BLaER1 treated with 17β-estradiol and CSF1 and Interleukin-3, amounts not matched to agents 10 nM and 100 nM (cell line): Measurements from ENCODE around the gene NOS2.
"Not testable (repeated sequence)": the region's sequence is repeated elsewhere in the genome, so short reads cannot be mapped to it uniquely, and the experiment has no call there.

Experiments
- H3K27ac ChIP-seq, 11 experiments: shearing (Covaris generic); formaldehyde crosslinking; 2 replicates each; pipeline ENCODE4 v1.8.1; 2022
- H3K27me3 ChIP-seq, 11 experiments: shearing (Covaris generic); formaldehyde crosslinking; 2 replicates each; pipeline ENCODE4 v1.8.1; 2022
- H3K36me3 ChIP-seq, 11 experiments: shearing (Covaris generic); formaldehyde crosslinking; 2 replicates each; pipeline ENCODE4 v1.8.1; 2022
- H3K4me1 ChIP-seq, 10 experiments: shearing (Covaris generic); formaldehyde crosslinking; 2 replicates each; pipeline ENCODE4 v1.8.1; 2022
- H3K4me2 ChIP-seq, 11 experiments: shearing (Covaris generic); formaldehyde crosslinking; 2 replicates each; pipeline ENCODE4 v1.8.1; 2022
- H3K4me3 ChIP-seq, 10 experiments: shearing (Covaris generic); formaldehyde crosslinking; 2 replicates each; pipeline ENCODE4 v1.8.1; 2022
- H3K9ac ChIP-seq, 11 experiments: shearing (Covaris generic); formaldehyde crosslinking; 2 replicates each; pipeline ENCODE4 v1.8.1; 2022
- H3K9me3 ChIP-seq, 11 experiments: shearing (Covaris generic); formaldehyde crosslinking; replicated peaks in 1 of 11; 2 replicates each; pipeline ENCODE4 v1.8.1; 2022
- H4K20me1 ChIP-seq, 11 experiments: shearing (Covaris generic); formaldehyde crosslinking; 2 replicates each; pipeline ENCODE4 v1.8.1; 2022
- Cebpa-rat ChIP-seq, 11 experiments: shearing (Covaris generic); IDR thresholded peaks; 2 replicates each; pipeline ENCODE4 v1.8.1; 2022

NOS2 gene

GRCh38 chr17:27800522-27800921 lies at the start of gene NOS2:
Gene NOS2, minus strand, starts transcription at chr17:27800529. Its CDS starts 1,720 bp downstream, at chr17:27798809.
- H3K27ac ChIP-seq = no peak within 1 kb of the TSS
- H3K9me3 ChIP-seq = no peaks in the 10 kb centered on the region
- peaks cover 0 to 3% (median 0%) of the 10 kb centered on the region in 11 experiments; a peak in 1 of 22 replicates for H3K27me3 ChIP-seq
- no peak within 1 kb of the TSS for H3K4me3 ChIP-seq
- no peak within 1 kb of the TSS for H3K9ac ChIP-seq
- no peak for TF ChIP-seq Cebpa-rat (IDR thresholded peaks at IDR 0.05)
- peaks cover 0 to 8% (median under 1%) of the 10 kb centered on the region in 10 experiments; a peak in 10 of 20 replicates for H3K4me1 ChIP-seq
- no peaks in the 10 kb centered on the region for H3K36me3 ChIP-seq
- no peak within 1 kb of the TSS for H3K4me2 ChIP-seq
- no peaks in the 10 kb centered on the region for H4K20me1 ChIP-seq

- Histone ChIP-seq H3K4me1 (peaks cover 0 to 30% (median 18%) of the 10 kb centered on the region in 10 experiments; a peak in 19 of 20 replicates), H3K9me3 (peaks cover 7 to 22% (median 15%) of the 10 kb centered on the region in 11 experiments; a peak in 20 of 22 replicates)
- peak in 5 of 11 experiments; percentile 11 to 54 (median 46); a peak in 4 of 22 replicates for TF ChIP-seq Cebpa-rat (IDR thresholded peaks at IDR 0.05)
Measured at GRCh38 chr17:27849474-27850185, 49.3 kb upstream of the NOS2 start.

GRCh38 chr17:27848931-27849330 lies 48.6 kb upstream of the NOS2 start:
- Histone ChIP-seq H3K4me3 (no peak overlapping the region), H4K20me1 (no peaks in the 10 kb centered on the region)
- no peak for TF ChIP-seq Cebpa-rat (IDR thresholded peaks at IDR 0.05)

More at GRCh38 chr17:27849474-27850185, 49.3 kb upstream of the NOS2 start:
- H4K20me1 ChIP-seq = no peaks in the 10 kb centered on the region
- no peak overlapping the region for H3K4me2 ChIP-seq
- H3K27ac ChIP-seq = no peak overlapping the region
- no peak overlapping the region for H3K4me3 ChIP-seq
- no peaks in the 10 kb centered on the region for H3K27me3 ChIP-seq
- no peaks in the 10 kb centered on the region for H3K36me3 ChIP-seq
- no peak overlapping the region for H3K9ac ChIP-seq

GRCh38 chr17:27846808-27847307 lies 46.5 kb upstream of the NOS2 start:
- H3K27me3 ChIP-seq, H3K36me3 ChIP-seq, H4K20me1 ChIP-seq: not testable (repeated sequence)
- Histone ChIP-seq H3K4me2 (peak overlapping the region; percentile 67 to 86 (median 79)), H3K4me3 (peak overlapping the region; percentile 39 to 60 (median 51); a peak in 19 of 20 replicates), H3K9me3 (peaks cover 7 to 22% (median 15%) of the 10 kb centered on the region in 11 experiments; a peak in 20 of 22 replicates), H3K9ac (peak overlapping the region in 10 of 11 experiments; percentile 26 to 71 (median 64); a peak in 19 of 22 replicates), H3K27ac (peak overlapping the region in 9 of 11 experiments; percentile 59 to 79 (median 72); a peak in 18 of 22 replicates), H3K4me1 (peaks cover 0 to 30% (median 18%) of the 10 kb centered on the region in 10 experiments; a peak in 19 of 20 replicates)

More at GRCh38 chr17:27848931-27849330, 48.6 kb upstream of the NOS2 start:
- peaks cover 0 to 30% (median 18%) of the 10 kb centered on the region in 10 experiments; a peak in 19 of 20 replicates for H3K4me1 ChIP-seq
- no peaks in the 10 kb centered on the region for H3K36me3 ChIP-seq
- H3K9me3 ChIP-seq = peaks cover 7 to 22% (median 15%) of the 10 kb centered on the region in 11 experiments; a peak in 20 of 22 replicates
- no peaks in the 10 kb centered on the region for H3K27me3 ChIP-seq
- no peak overlapping the region for H3K9ac ChIP-seq
- 0 out of 22 replicates have a peak overlapping the region, but pooled peaks of 1 of the 11 experiments have one; percentile 8 for H3K4me2 ChIP-seq
- H3K27ac ChIP-seq = no peak overlapping the region

- H3K4me3 ChIP-seq = peak overlapping the region; percentile 39 to 60 (median 51); a peak in 19 of 20 replicates
- peak overlapping the region; percentile 26 to 71 (median 60); a peak in 21 of 22 replicates for H3K9ac ChIP-seq
- peak overlapping the region; percentile 67 to 86 (median 79) for H3K4me2 ChIP-seq
- H3K36me3 ChIP-seq = no peaks in the 10 kb centered on the region
- H3K4me1 ChIP-seq = peaks cover 0 to 30% (median 18%) of the 10 kb centered on the region in 10 experiments; a peak in 19 of 20 replicates
- H4K20me1 ChIP-seq = no peaks in the 10 kb centered on the region
- H3K27ac ChIP-seq = peak overlapping the region in 10 of 11 experiments; percentile 20 to 79 (median 71); a peak in 18 of 22 replicates
- H3K9me3 ChIP-seq = peaks cover 7 to 22% (median 15%) of the 10 kb centered on the region in 11 experiments; a peak in 20 of 22 replicates
- H3K27me3 ChIP-seq = no peaks in the 10 kb centered on the region
- TF ChIP-seq Cebpa-rat (IDR thresholded peaks at IDR 0.05) = no peak
Measured at GRCh38 chr17:27846042-27846655, 45.8 kb upstream of the NOS2 start.

- H3K9me3 ChIP-seq = peaks cover 7 to 22% (median 15%) of the 10 kb centered on the region in 11 experiments; a peak in 20 of 22 replicates
- TF ChIP-seq Cebpa-rat (IDR thresholded peaks at IDR 0.05) = no peak
- H3K36me3 ChIP-seq = no peaks in the 10 kb centered on the region
- H3K4me2 ChIP-seq = peak overlapping the region; percentile 67 to 86 (median 79); a peak in 21 of 22 replicates
- H3K4me3 ChIP-seq = peak overlapping the region in 4 of 10 experiments; percentile 39 to 56 (median 51); a peak in 4 of 20 replicates
- H3K4me1 ChIP-seq = peaks cover 0 to 30% (median 18%) of the 10 kb centered on the region in 10 experiments; a peak in 19 of 20 replicates
- H3K9ac ChIP-seq = peak overlapping the region in 7 of 11 experiments; percentile 55 to 71 (median 68); a peak in 10 of 22 replicates
- H4K20me1 ChIP-seq = no peaks in the 10 kb centered on the region
- no peaks in the 10 kb centered on the region for H3K27me3 ChIP-seq
- H3K27ac ChIP-seq = peak overlapping the region in 8 of 11 experiments; percentile 65 to 79 (median 74); a peak in 16 of 22 replicates
Measured at GRCh38 chr17:27845264-27846041, 45.1 kb upstream of the NOS2 start.

- Histone ChIP-seq H3K27me3 (no peaks in the 10 kb centered on the region), H3K27ac (no peak overlapping the region), H3K36me3 (no peaks in the 10 kb centered on the region), H3K4me2 (no peak overlapping the region), H3K4me3 (no peak overlapping the region), H3K4me1 (peaks cover 0 to 12% (median 6%) of the 10 kb centered on the region in 10 experiments; a peak in 18 of 20 replicates), H4K20me1 (no peaks in the 10 kb centered on the region), H3K9ac (no peak overlapping the region), H3K9me3 (no peaks in the 10 kb centered on the region)
- TF ChIP-seq Cebpa-rat (IDR thresholded peaks at IDR 0.05) = no peak
Measured at GRCh38 chr17:27840688-27841087, 40.4 kb upstream of the NOS2 start.

GRCh38 chr17:27840406-27840678 lies 40.0 kb upstream of the NOS2 start:
- not testable (repeated sequence) for H3K36me3 ChIP-seq, H4K20me1 ChIP-seq, H3K9ac ChIP-seq, H3K4me2 ChIP-seq, H3K27me3 ChIP-seq, H3K9me3 ChIP-seq, H3K4me3 ChIP-seq, H3K27ac ChIP-seq
- H3K4me1 ChIP-seq = peaks cover 0 to 12% (median 5%) of the 10 kb centered on the region in 10 experiments; a peak in 17 of 20 replicates

GRCh38 chr17:27839571-27840405 lies 39.5 kb upstream of the NOS2 start:
- H3K4me2 ChIP-seq, H3K36me3 ChIP-seq, H3K9ac ChIP-seq, H3K27ac ChIP-seq, H4K20me1 ChIP-seq, H3K9me3 ChIP-seq, H3K4me3 ChIP-seq, H3K27me3 ChIP-seq, H3K4me1 ChIP-seq: not testable (repeated sequence)

- not testable (repeated sequence) for H3K27me3 ChIP-seq, H3K27ac ChIP-seq, H3K9me3 ChIP-seq, H3K9ac ChIP-seq, H4K20me1 ChIP-seq, H3K4me3 ChIP-seq, H3K4me2 ChIP-seq, H3K36me3 ChIP-seq, H3K4me1 ChIP-seq
Measured at GRCh38 chr17:27838607-27839006, 38.3 kb upstream of the NOS2 start.

- not testable (repeated sequence) for H4K20me1 ChIP-seq, H3K36me3 ChIP-seq, H3K9ac ChIP-seq, H3K4me1 ChIP-seq, H3K27ac ChIP-seq, H3K4me2 ChIP-seq, H3K27me3 ChIP-seq, H3K4me3 ChIP-seq
- peaks cover 5 to 11% (median 10%) of the 10 kb centered on the region in 11 experiments; a peak in 19 of 22 replicates for H3K9me3 ChIP-seq
Measured at GRCh38 chr17:27837769-27838168, 37.4 kb upstream of the NOS2 start.
